GM23248 (cell line): ENCODE measurements around the gene NAPA. TPM values are rescaled to one million over a fixed set of nuclear protein-coding genes. Genes with fewer than 3 reads are reported as not detected.

Experiments used
- DNase-seq: peaks from one replicate; pipeline ENCODE4 v3.0.0-alpha.2; 2015
- H2AFZ ChIP-seq: fragments of 200-600 bp; sonication (generic); 2 replicates; pipeline ENCODE4 v1.6.1; 2016; ENCODE audit warnings: antibody characterized with exemption
- H3F3A ChIP-seq: fragments of 200-600 bp; sonication (generic); 2 replicates; pipeline ENCODE4 v1.6.1; 2016; ENCODE audit warnings: mild to moderate bottlenecking, antibody characterized with exemption, mixed run types; ENCODE audit not compliant: insufficient read depth
- H3K27ac ChIP-seq: fragments of 200-600 bp; sonication (generic); 2 replicates; pipeline ENCODE4 v1.5.1; 2016; ENCODE audit warnings: mild to moderate bottlenecking
- H3K27me3 ChIP-seq: fragments of 200-600 bp; sonication (generic); replicated peaks from 2 replicates; pipeline ENCODE4 v1.6.1; 2016; ENCODE audit warnings: mild to moderate bottlenecking; ENCODE audit not compliant: insufficient read depth
- H3K36me3 ChIP-seq: fragments of 200-600 bp; sonication (generic); 2 replicates; pipeline ENCODE4 v1.6.1; 2016; ENCODE audit warnings: low read depth, mild to moderate bottlenecking
- H3K4me1 ChIP-seq: fragments of 200-600 bp; sonication (generic); 2 replicates; pipeline ENCODE4 v1.6.1; 2016; ENCODE audit warnings: mild to moderate bottlenecking; ENCODE audit not compliant: insufficient read depth
- H3K4me2 ChIP-seq: fragments of 200-600 bp; sonication (generic); one replicate; pipeline ENCODE4 v1.6.1; 2016; ENCODE audit warnings: mild to moderate bottlenecking; ENCODE audit not compliant: unreplicated experiment
- H3K4me3 ChIP-seq: fragments of 200-600 bp; sonication (generic); 2 replicates; pipeline ENCODE4 v1.5.1; 2016; ENCODE audit warnings: mild to moderate bottlenecking
- H3K79me2 ChIP-seq: fragments of 200-600 bp; sonication (generic); 2 replicates; pipeline ENCODE4 v1.6.1; 2016; ENCODE audit warnings: mild to moderate bottlenecking; ENCODE audit not compliant: insufficient read depth
- H3K9ac ChIP-seq: fragments of 200-600 bp; sonication (generic); 2 replicates; pipeline ENCODE4 v1.6.1; 2016; ENCODE audit warnings: mild to moderate bottlenecking
- H3K9me2 ChIP-seq: fragments of 200-600 bp; sonication (generic); 2 replicates; pipeline ENCODE4 v1.6.1; 2016; ENCODE audit warnings: mixed run types, mild to moderate bottlenecking, moderate library complexity; ENCODE audit not compliant: insufficient read depth
- H3K9me3 ChIP-seq: fragments of 200-600 bp; sonication (generic); one replicate; pipeline ENCODE4 v1.6.1; 2017; ENCODE audit warnings: low read depth
- H4K20me1 ChIP-seq: fragments of 200-600 bp; sonication (generic); 2 replicates; pipeline ENCODE4 v1.6.0; 2016; ENCODE audit not compliant: insufficient read depth
- EZH2 ChIP-seq: fragments of 200-600 bp; sonication (generic); IDR thresholded peaks from 2 replicates; pipeline ENCODE4 v1.6.1; 2018; ENCODE audit warnings: antibody characterized with exemption, mild to moderate bottlenecking; ENCODE audit not compliant: insufficient read depth, poor library complexity, severe bottlenecking
- EZH2phosphoT487 ChIP-seq: fragments of 200-600 bp; sonication (generic); IDR thresholded peaks from 2 replicates; pipeline ENCODE4 v1.6.1; 2018; ENCODE audit warnings: antibody characterized with exemption, moderate library complexity, mild to moderate bottlenecking, low read depth; ENCODE audit not compliant: insufficient read depth
- WGBS, 2 experiments: methylation state at CpG; one replicate each; pipeline ENCODE4 v1.1.6; 2015 to 2017; ENCODE audit warnings: low lambda C conversion rate in 2 of 2, low coverage in 1 of 2; ENCODE audit errors: missing lambda C conversion rate in 2 of 2; 5-methylcytosine and 5-hydroxymethylcytosine counted together
- in situ Hi-C: fragments of 300-500 bp; cut with MboI; formaldehyde crosslinking; loops from 2 replicates; pipeline ENCODE4 v1.15.0; 2020
- polyA plus RNA-seq: library from polyadenylated mRNA; unstranded; fragments of >200 nt; fragmentation: Nextera tagmentation; extraction: Ambion mirVana; gene quantifications from 2 replicates; pipeline ENCODE4 v1.2.1, GENCODE V29; 2016
- total RNA-seq: library from RNA; depleted of rRNA; stranded (reverse); fragments of >200 nt; shearing (Covaris generic); gene quantifications from 2 replicates; pipeline ENCODE4 v1.2.3, GENCODE V29; 2014

The NAPA gene
- total and polyA plus RNA-seq, 2 experiments from 2014 or later, result 94.1 to 183 TPM

DNA sequence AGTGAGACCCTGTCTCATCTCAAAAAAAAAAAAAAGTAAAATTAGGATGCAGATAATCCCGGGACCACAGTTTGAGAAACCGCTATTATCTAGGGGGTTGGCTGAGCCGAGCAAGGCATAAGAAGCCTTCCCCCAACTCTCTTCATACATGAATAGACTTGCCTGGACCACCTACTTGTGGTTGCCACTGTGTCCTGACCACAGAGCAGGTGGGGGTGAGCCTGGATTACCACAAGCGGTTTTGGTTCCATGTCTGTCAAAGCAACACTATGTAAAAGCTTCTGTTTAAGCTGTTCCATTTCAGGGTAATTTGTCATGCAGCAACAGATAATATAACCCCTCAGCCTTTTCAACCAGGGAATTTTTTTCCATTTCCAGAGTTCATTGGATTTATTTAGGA lies 3.3 kb upstream of the NAPA start:
- no peaks in the 10 kb centered on the region for H3K27me3 ChIP-seq
- no peaks in the 10 kb centered on the region for H3F3A ChIP-seq
- WGBS, 2 experiments, result 84 to 87% methylated on average over 4 of the region's 4 CpGs
- no peak overlapping the region for H3K4me2 ChIP-seq
- H3K9me2 ChIP-seq, result no peaks in the 10 kb centered on the region
- peaks cover 9% of the 10 kb centered on the region for H3K4me1 ChIP-seq
- in situ Hi-C loops, result no loop called here
- no peak overlapping the region for H3K9ac ChIP-seq
- no peaks in the 10 kb centered on the region for H3K9me3 ChIP-seq
- H2AFZ ChIP-seq, result no peak overlapping the region
- peaks cover 17% of the 10 kb centered on the region for H3K79me2 ChIP-seq
- TF ChIP-seq EZH2 (no peak), EZH2phosphoT487 (no peak)
- no peaks in the 10 kb centered on the region for H4K20me1 ChIP-seq
- no peaks in the 10 kb centered on the region for H3K36me3 ChIP-seq
- no peak for DNase-seq
- no peak overlapping the region for H3K27ac ChIP-seq
- no peak overlapping the region for H3K4me3 ChIP-seq

DNA sequence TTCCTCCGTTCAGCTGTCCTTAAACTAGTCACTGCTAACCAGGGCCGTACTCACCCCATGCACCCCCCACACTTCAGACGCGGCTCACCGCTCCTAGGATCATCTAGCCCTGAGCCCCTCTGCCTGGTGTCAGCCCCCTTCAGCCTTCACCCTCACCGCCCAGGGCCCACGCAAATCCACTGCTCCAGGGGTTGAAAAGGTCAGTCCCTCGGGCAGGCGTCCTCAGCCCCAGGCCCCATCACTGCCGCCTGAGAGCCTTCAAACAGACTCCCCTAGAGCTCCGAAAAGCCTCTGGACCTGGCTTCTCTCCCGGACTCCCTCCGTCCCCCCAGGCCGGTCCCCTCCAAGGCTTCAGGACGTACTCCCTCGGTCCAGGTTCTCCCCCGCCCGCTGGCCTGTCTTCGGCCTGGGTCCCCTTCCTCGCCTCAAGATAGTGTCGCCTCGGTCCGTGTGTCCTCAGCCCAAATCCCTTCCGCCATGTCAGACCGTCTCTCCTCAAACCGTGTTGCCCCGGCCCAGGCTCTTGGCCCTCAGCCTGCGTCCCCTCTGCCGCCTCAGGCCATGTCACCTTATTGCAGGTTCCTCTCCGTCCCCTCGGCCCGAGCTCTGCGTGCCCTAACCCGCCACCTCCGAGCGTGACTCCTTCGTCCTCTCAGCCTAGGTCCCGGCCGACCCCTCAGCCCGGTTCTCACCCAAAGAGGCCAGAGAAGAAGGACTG lies 553 bp downstream of the NAPA start:
- Histone ChIP-seq H3K9me2 (no peaks in the 10 kb centered on the region), H3K9me3 (no peaks in the 10 kb centered on the region), H3K36me3 (0 out of 2 replicates have a peak, but pooled peaks cover 4% of the 10 kb centered on the region), H4K20me1 (no peaks in the 10 kb centered on the region), H3K4me1 (peaks cover 31% of the 10 kb centered on the region), H3K27me3 (no peaks in the 10 kb centered on the region), H3K4me2 (peak overlapping the region; percentile 93), H3K9ac (peak overlapping the region; percentile 99), H3K27ac (peak overlapping the region; percentile 98), H2AFZ (peak overlapping the region; percentile 67), H3K4me3 (peak overlapping the region; percentile 95), H3K79me2 (peaks cover 55% of the 10 kb centered on the region), H3F3A (peaks cover 11% of the 10 kb centered on the region; the same call in 1 of the 2 replicates)
- DNase-seq, result peak; percentile 49
- 4 to 5% methylated on average over 39 to 40 of the region's 40 CpGs for WGBS, 2 experiments
- TF ChIP-seq EZH2phosphoT487 (no peak), EZH2 (no peak)
- in situ Hi-C loops, result no loop called here

DNA sequence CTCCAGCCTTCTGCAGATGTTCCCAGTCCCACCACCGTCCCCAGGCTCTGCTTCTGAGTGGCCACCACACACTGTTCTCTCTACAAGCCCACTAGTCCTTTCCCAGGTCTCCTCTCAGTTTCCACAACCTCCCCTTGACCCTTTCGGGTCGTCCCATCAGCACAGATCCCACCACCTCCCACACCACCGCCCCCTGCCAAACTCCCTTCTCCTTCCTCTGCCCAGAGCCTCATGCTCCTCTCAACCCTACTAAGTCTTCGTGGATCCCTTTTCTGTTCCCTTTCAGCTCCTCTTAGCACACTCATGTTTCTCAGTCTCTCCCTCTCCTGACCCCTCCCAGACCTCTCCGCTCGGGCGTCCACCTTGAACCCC lies 1.9 kb downstream of the NAPA start:
- Histone ChIP-seq H3K4me3 (peak overlapping the region; percentile 95), H3K27me3 (no peaks in the 10 kb centered on the region), H3K36me3 (0 out of 2 replicates have a peak, but pooled peaks cover 4% of the 10 kb centered on the region), H2AFZ (no peak overlapping the region), H3K79me2 (peaks cover 69% of the 10 kb centered on the region), H3K4me2 (peak overlapping the region; percentile 93), H3K4me1 (peaks cover 31% of the 10 kb centered on the region), H3K9ac (peak overlapping the region; percentile 99), H3K9me3 (no peaks in the 10 kb centered on the region), H3F3A (peaks cover 11% of the 10 kb centered on the region; the same call in 1 of the 2 replicates), H3K27ac (peak overlapping the region; percentile 98), H3K9me2 (no peaks in the 10 kb centered on the region), H4K20me1 (no peaks in the 10 kb centered on the region)
- in situ Hi-C loops, result no loop called here
- DNase-seq, result no peak
- WGBS, 2 experiments, result 45 to 47% methylated on average over 6 to 8 of the region's 8 CpGs
- no peak for TF ChIP-seq EZH2phosphoT487
- no peak for TF ChIP-seq EZH2

DNA sequence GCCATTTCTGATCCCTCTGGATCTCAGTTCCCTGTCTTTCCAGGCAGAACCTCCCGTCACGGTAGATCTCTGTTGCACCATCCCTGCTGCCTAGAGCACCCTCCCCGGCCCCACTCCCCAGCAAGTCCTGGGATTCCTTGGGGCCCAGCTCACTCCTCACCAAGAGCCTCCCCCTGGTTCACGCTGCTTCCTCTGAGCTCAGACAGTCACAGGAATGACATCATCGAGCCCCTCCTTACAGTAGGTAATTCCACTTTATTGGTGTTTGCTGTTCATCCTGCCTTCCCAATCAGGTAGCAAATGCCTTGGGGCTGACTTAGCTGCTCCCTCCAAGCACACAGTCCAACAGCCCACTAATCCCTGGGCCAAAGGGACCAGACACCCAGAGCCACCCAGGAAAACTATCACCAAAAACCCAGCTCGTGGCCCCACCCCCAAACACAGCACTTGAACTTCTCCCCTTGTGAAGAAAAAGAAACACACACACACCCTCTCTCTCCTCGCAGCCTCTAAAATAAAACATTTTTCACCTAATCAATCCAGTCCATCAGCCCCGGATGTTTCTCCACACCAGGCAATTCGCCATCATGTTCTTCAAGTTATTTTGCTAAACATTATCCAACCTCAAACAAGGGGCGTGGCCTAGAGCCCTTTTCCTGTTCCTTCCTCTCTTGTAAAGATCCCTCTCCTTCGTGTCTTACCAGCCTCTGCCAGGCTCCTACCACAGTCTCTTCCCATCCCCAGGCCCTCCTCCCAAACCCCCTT lies 2.5 kb downstream of the NAPA start:
- Histone ChIP-seq H3K4me3 (peak overlapping the region; percentile 95), H3K27ac (peak overlapping the region; percentile 98), H3K4me1 (peaks cover 31% of the 10 kb centered on the region), H3K9me3 (no peaks in the 10 kb centered on the region), H3F3A (peaks cover 11% of the 10 kb centered on the region; the same call in 1 of the 2 replicates), H4K20me1 (no peaks in the 10 kb centered on the region), H3K79me2 (peaks cover 74% of the 10 kb centered on the region), H3K9me2 (no peaks in the 10 kb centered on the region), H3K4me2 (peak overlapping the region; percentile 93), H2AFZ (no peak overlapping the region), H3K9ac (peak overlapping the region; percentile 99), H3K27me3 (no peaks in the 10 kb centered on the region), H3K36me3 (0 out of 2 replicates have a peak, but pooled peaks cover 4% of the 10 kb centered on the region)
- TF ChIP-seq EZH2phosphoT487, result no peak
- no peak for TF ChIP-seq EZH2
- in situ Hi-C loops, result no loop called here
- DNase-seq, result peak; percentile 79
- WGBS, 2 experiments, result 29 to 31% methylated on average over 11 of the region's 11 CpGs
